SK-N-MC (cell line): ENCODE results near the gene TTLL11.

Source experiments
- EZH2 ChIP-seq: fragments of 200-600 bp; sonication (generic); IDR thresholded peaks from one replicate; pipeline ENCODE4 v1.6.1; 2017; ENCODE audit warnings: antibody characterized with exemption
- FOXP2 ChIP-seq: optimal IDR thresholded peaks from 2 replicates; pipeline ENCODE3; 2011; ENCODE audit warnings: mild to moderate bottlenecking, moderate library complexity; ENCODE audit not compliant: insufficient read depth; ENCODE audit errors: extremely low read length, control extremely low read depth
- POLR2AphosphoS5 ChIP-seq: IDR thresholded peaks from 2 replicates; pipeline ENCODE4 v1.6.1; 2012; ENCODE audit warnings: mild to moderate bottlenecking, low read depth, low read length, borderline replicate concordance

GRCh38 chr9:121912812-121913627 lies 180.1 kb downstream of the TTLL11 start:
- TF ChIP-seq EZH2, result no peak
- TF ChIP-seq POLR2AphosphoS5, result no peak
- no peak for TF ChIP-seq FOXP2
